ENCODE data around the gene TNFRSF12A. TPM values are rescaled to one million over a fixed set of nuclear protein-coding genes. Genes with fewer than 3 reads are reported as not detected.

Gene TNFRSF12A
- total and polyA plus RNA-seq, 9 of the 15 experiments (the other 6 are each of a cell fraction or from before 2014, with no cell fraction given): 0.41 to 61.8 (median 26.5) TPM

GRCh38 chr16:3071655-3072054, 51.5 kb downstream of the TNFRSF12A start:
- Histone ChIP-seq H4K20me1 (replicated peaks; ENCODE audit: control insufficient read depth, insufficient read depth, low read length) (no peaks in the 10 kb centered on the region), H3K27me3 (ENCODE audit: control insufficient read depth in 2 of 2, insufficient read depth in 2 of 2, low read length in 2 of 2) (peaks cover 0 to 12% of the 10 kb centered on the region in 2 experiments; a peak in 3 of 5 replicates), H3K9me3 (replicated peaks; ENCODE audit: control insufficient read depth, insufficient read depth, low read depth, low read length) (no peaks in the 10 kb centered on the region), H2AFZ (ENCODE audit: low read depth, low read length) (no peak overlapping the region), H3K36me3 (ENCODE audit: control insufficient read depth, insufficient read depth, low read length) (no peaks in the 10 kb centered on the region), H3K4me2 (ENCODE audit: insufficient read depth, low read length) (no peak overlapping the region), H3K4me3 (no peak overlapping the region), H3K4me1 (replicated peaks in 1 of 2; ENCODE audit: control insufficient read depth in 2 of 2, insufficient read depth in 2 of 2, low read length in 2 of 2) (peaks cover 14 to 33% of the 10 kb centered on the region in 2 experiments), H3K79me2 (ENCODE audit: control insufficient read depth, insufficient read depth, low read length) (no peaks in the 10 kb centered on the region), H3K9ac (ENCODE audit: insufficient read depth in 1 of 2, low read depth in 2 of 2, low read length in 2 of 2) (no peak overlapping the region), H3K27ac (ENCODE audit: extremely low read depth, low read depth, low read length) (no peak overlapping the region), H3K9me1 (ENCODE audit: control insufficient read depth, insufficient read depth, low read length) (no peaks in the 10 kb centered on the region)
- no peak for DNase-seq (ENCODE audit: extremely low read depth in 1 of 4, low spot score in 3 of 4)
- ChIA-PET CTCF (ENCODE audit: low intra/inter-chr PET ratio) (no interaction called here), POLR2A (no interaction called here)
- FAIRE-seq: no peak
- 66% methylated on average over 7 of the region's 7 CpGs for WGBS (ENCODE audit: insufficient coverage, low coverage, missing lambda C conversion rate)
- BruUV-seq (replicated peaks): no TSS peak
- intact Hi-C loops (cut with micrococcal nuclease): no loop called here
- in situ Hi-C loops (cut with MboI): no loop called here
- ATAC-seq: no peak
- TF ChIP-seq PHTF2 (CRISPR knock-in tag; IDR thresholded peaks at IDR 0.05) (no peak), GTF2B (IDR thresholded peaks at IDR 0.05; ENCODE audit: extremely low read depth, insufficient read length) (no peak), STAG1 (CRISPR knock-in tag; IDR thresholded peaks at IDR 0.05; ENCODE audit: borderline replicate concordance) (no peak), XRCC3 (IDR thresholded peaks at IDR 0.05) (no peak), ZNF24 (IDR thresholded peaks at IDR 0.05) (no peak), CHD7 (IDR thresholded peaks at IDR 0.05; ENCODE audit: low read depth, low read length) (no peak), LEF1 (IDR thresholded peaks at IDR 0.05) (no peak), TSC22D4 (tag; IDR thresholded peaks at IDR 0.05) (no peak), TCF7L2 (IDR thresholded peaks at IDR 0.05; ENCODE audit: low read depth, low read length) (no peak), SNIP1 (IDR thresholded peaks at IDR 0.05; ENCODE audit: low read depth) (no peak), ZNF41 (CRISPR knock-in tag; conservative IDR thresholded peaks at IDR 0.05) (no peak), SP1 (CRISPR knock-in tag; IDR thresholded peaks at IDR 0.05) (no peak), GTF2E2 (tag; IDR thresholded peaks at IDR 0.05) (no peak), FOXP1 (CRISPR knock-in tag; IDR thresholded peaks at IDR 0.05) (no peak)

Measured in K562 (cell line).